Endothelial cell of umbilical vein (primary cell): ENCODE measurements around the gene KLK8. TPM values are rescaled to one million over a fixed set of nuclear protein-coding genes. Genes with fewer than 3 reads are reported as not detected.

Source experiments
- BruUV-seq: library from RNA; stranded (reverse); fragments of 400-500 nt; replicated peaks from 2 replicates; lab custom pipeline; 2021; lab: Mats Ljungman, UMichigan
- CTCF ChIA-PET: fragments of 300-600, 350-600 bp; sonication (Branson Sonifier 250); formaldehyde crosslinking; loops from one replicate; lab custom pipeline; 2021; ENCODE audit warnings: antibody characterized with exemption, inconsistent platforms; lab: Charles Lee
- POLR2A ChIA-PET: fragments of 300-600, 350-600 bp; sonication (Branson Sonifier 250); formaldehyde crosslinking; loops from one replicate; lab custom pipeline; 2021; ENCODE audit warnings: antibody characterized with exemption, inconsistent platforms; lab: Charles Lee
- DNase-seq: peaks from one replicate; pipeline ENCODE4 v3.0.0-alpha.2; 2011; ENCODE audit warnings: low read depth, low spot score
- FAIRE-seq: peaks from 2 replicates; lab custom pipeline; 2011; peaks lifted over from hg19 to GRCh38; lab: Jason Lieb, UNC
- H2AFZ ChIP-seq: 2 replicates; pipeline ENCODE4 v1.6.0; 2012; ENCODE audit warnings: low read depth, low read length, control low read depth, inconsistent platforms
- H3K27ac ChIP-seq: 2 replicates; pipeline ENCODE4 v1.5.1; 2011; ENCODE audit warnings: low read depth, mild to moderate bottlenecking, control low read depth, low read length, moderate library complexity; ENCODE audit not compliant: insufficient read depth
- H3K27me3 ChIP-seq, 2 experiments: 2 replicates each; pipeline versions ENCODE4 v1.6.0 to v1.6.1; 2011; ENCODE audit warnings: low read length in 2 of 2, mixed read lengths in 1 of 2; ENCODE audit not compliant: control insufficient read depth in 2 of 2, insufficient read depth in 2 of 2
- H3K36me3 ChIP-seq, 2 experiments: 2 replicates in 1 of 2; 3 replicates in 1 of 2; pipeline ENCODE4 v1.5.1; 2011; ENCODE audit warnings: low read length in 2 of 2, mild to moderate bottlenecking in 1 of 2, moderate library complexity in 1 of 2; ENCODE audit not compliant: control insufficient read depth in 2 of 2, insufficient read depth in 2 of 2; ENCODE audit errors: extremely low read depth in 1 of 2
- H3K4me1 ChIP-seq: 3 replicates; pipeline ENCODE4 v1.5.1; 2011; ENCODE audit warnings: mild to moderate bottlenecking, low read length; ENCODE audit not compliant: control insufficient read depth, insufficient read depth; ENCODE audit errors: extremely low read depth
- H3K4me2 ChIP-seq: 2 replicates; pipeline ENCODE4 v1.6.1; 2011; ENCODE audit warnings: low read length, control low read depth, mixed read lengths; ENCODE audit not compliant: insufficient read depth
- H3K4me3 ChIP-seq, 3 experiments: fragments of 200-600 bp in 1 of 3; sonication (generic), shearing (Covaris generic) in 1 of 3; replicated peaks in 1 of 3; 2 replicates each; pipeline ENCODE4 v1.5.1; 2011 to 2016; ENCODE audit warnings: control low read depth in 3 of 3, low read length in 3 of 3, mild to moderate bottlenecking in 2 of 3, inconsistent platforms in 1 of 3, low read depth in 1 of 3, moderate library complexity in 1 of 3; ENCODE audit not compliant: insufficient read depth in 1 of 3
- H3K79me2 ChIP-seq: 2 replicates; pipeline ENCODE4 v1.6.0; 2012; ENCODE audit warnings: low read length, inconsistent platforms; ENCODE audit not compliant: control insufficient read depth, insufficient read depth
- H3K9ac ChIP-seq: replicated peaks from 2 replicates; pipeline ENCODE3; 2011; ENCODE audit warnings: low read length, control low read depth; ENCODE audit not compliant: insufficient read depth; ENCODE audit errors: extremely low read depth
- H3K9me1 ChIP-seq: replicated peaks from 3 replicates; pipeline ENCODE4 v1.6.0; 2011; ENCODE audit warnings: mild to moderate bottlenecking, low read length; ENCODE audit not compliant: control insufficient read depth, insufficient read depth; ENCODE audit errors: extremely low read depth
- H3K9me3 ChIP-seq: replicated peaks from 2 replicates; pipeline ENCODE4 v1.5.1; 2012; ENCODE audit warnings: low read length, inconsistent platforms; ENCODE audit not compliant: control insufficient read depth, insufficient read depth
- H4K20me1 ChIP-seq: replicated peaks from 2 replicates; pipeline ENCODE3; 2011; ENCODE audit warnings: mild to moderate bottlenecking, low read length; ENCODE audit not compliant: control insufficient read depth, insufficient read depth; ENCODE audit errors: extremely low read depth
- CTCF ChIP-seq, 2 donors: IDR thresholded peaks; 1 replicate in 1 of 2; 2 replicates in 1 of 2; pipeline ENCODE4 v1.5.1; 2011; ENCODE audit warnings: low read length in 2 of 2, mild to moderate bottlenecking in 2 of 2, moderate library complexity in 2 of 2, control low read depth in 1 of 2, inconsistent platforms in 1 of 2, low read depth in 1 of 2; ENCODE audit not compliant: insufficient read depth in 1 of 2; ENCODE audit errors: extremely low read depth in 1 of 2
- EZH2 ChIP-seq: IDR thresholded peaks from 2 replicates; pipeline ENCODE4 v1.6.1; 2012; ENCODE audit warnings: borderline replicate concordance, low read depth, mild to moderate bottlenecking, moderate library complexity, low read length, inconsistent platforms; ENCODE audit not compliant: severe bottlenecking
- FOS ChIP-seq: IDR thresholded peaks from 2 replicates; pipeline ENCODE4 v1.6.1; 2011; ENCODE audit warnings: mild to moderate bottlenecking, low read length, moderate library complexity, borderline replicate concordance; ENCODE audit not compliant: insufficient read depth
- GATA2 ChIP-seq: IDR thresholded peaks from 2 replicates; pipeline ENCODE4 v1.7.0; 2011; ENCODE audit warnings: low read depth, mild to moderate bottlenecking, moderate library complexity, mixed read lengths, low read length; ENCODE audit not compliant: insufficient read length, insufficient read depth
- JUN ChIP-seq: IDR thresholded peaks from 2 replicates; pipeline ENCODE4 v1.6.1; 2011; ENCODE audit warnings: borderline replicate concordance, low read depth; ENCODE audit not compliant: insufficient read length, insufficient read depth
- MYC ChIP-seq: IDR thresholded peaks from one replicate; pipeline ENCODE4 v1.6.1; 2011; ENCODE audit warnings: mild to moderate bottlenecking, low read depth, low read length
- POLR2A ChIP-seq: IDR thresholded peaks from 2 replicates; pipeline ENCODE4 v1.6.1; 2012; ENCODE audit warnings: low read depth, mild to moderate bottlenecking, control low read depth, low read length
- POLR2AphosphoS5 ChIP-seq: IDR thresholded peaks from 2 replicates; pipeline ENCODE4 v1.6.1; 2012; ENCODE audit warnings: low read depth, mild to moderate bottlenecking, control low read depth, low read length, moderate library complexity; ENCODE audit not compliant: insufficient read depth
- dilution Hi-C: fragments of 300-500 bp; cut with MboI; formaldehyde crosslinking; loops from one replicate; pipeline ENCODE4 v1.15.0; 2019; ENCODE audit warnings: low sequenced_read_pairs; ENCODE audit not compliant: extremely low pct_ligation_motif_present
- intact Hi-C: fragments of 100-400 bp; cut with micrococcal nuclease; formaldehyde crosslinking; loops from one replicate; pipeline ENCODE4 v1.10.0; 2022
- polyA plus RNA-seq, 4 experiments: library from polyadenylated mRNA; depleted of rRNA in 3 of 4; stranded (reverse) in 3 of 4; unstranded in 1 of 4; fragments of >200 nt; gene quantifications; 2 replicates each; pipeline versions ENCODE4 v1.2.1 to v1.2.3, GENCODE V29; 2011 to 2012; ENCODE audit warnings: missing spikeins in 1 of 4
- total RNA-seq: library from RNA; stranded (reverse); gene quantifications from 2 replicates; pipeline ENCODE4 v1.2.3, GENCODE V29; 2021
- TF ChIP-seq, protein P1 (sequence below): IDR thresholded peaks from 2 replicates; pipeline ENCODE4 v1.6.1; 2011; ENCODE audit not compliant: insufficient read depth, insufficient read length

KLK8 gene
- total and polyA plus RNA-seq, 2 donors (not counting 3 experiments of a cell fraction or from before 2014, with no cell fraction given) = not detected

DNA sequence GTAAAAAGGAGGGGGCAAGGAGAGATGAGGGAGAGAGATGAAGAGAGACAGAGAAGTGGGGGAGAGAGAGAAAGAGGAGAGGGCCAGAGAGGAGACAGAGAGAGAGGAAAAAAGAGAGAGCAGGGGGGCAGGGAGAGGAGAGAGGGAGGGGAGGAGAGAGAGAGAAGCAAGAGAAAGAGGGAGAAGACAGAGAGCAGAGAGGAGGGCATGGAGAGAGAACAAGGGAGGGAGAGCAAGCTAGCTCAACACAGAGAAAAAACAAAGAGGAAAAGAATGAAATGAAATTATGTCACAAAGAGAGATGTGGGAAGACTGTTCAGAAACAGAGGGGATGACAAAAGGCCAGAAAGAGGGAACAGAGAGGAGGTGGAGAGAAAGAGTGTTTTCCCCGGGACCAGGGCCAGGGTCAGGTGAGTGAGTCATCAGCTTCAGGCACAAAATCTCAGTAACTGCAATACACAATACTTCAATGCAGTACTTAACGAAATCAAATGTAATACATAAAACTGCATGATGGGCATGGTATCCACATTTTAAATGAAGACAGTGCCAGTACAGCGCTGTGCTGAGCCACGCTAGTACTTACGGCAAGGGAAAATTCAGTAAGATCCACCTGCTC lies 22.5 kb downstream of the KLK8 start:
- H3K27ac ChIP-seq = no peak overlapping the region
- TF ChIP-seq MYC (no peak), GATA2 (no peak), JUN (no peak), POLR2AphosphoS5 (no peak), FOS (no peak), POLR2A (no peak), EZH2 (no peak), CTCF (IDR thresholded peaks at IDR 0.05; ENCODE audit: extremely low read depth in 1 of 2, insufficient read depth in 1 of 2, low read depth in 1 of 2, low read length in 2 of 2) (no peak)
- TF ChIP-seq, protein P1, sequence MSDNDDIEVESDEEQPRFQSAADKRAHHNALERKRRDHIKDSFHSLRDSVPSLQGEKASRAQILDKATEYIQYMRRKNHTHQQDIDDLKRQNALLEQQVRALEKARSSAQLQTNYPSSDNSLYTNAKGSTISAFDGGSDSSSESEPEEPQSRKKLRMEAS = no peak
- intact Hi-C loops (no loop called here), dilution Hi-C loops (no loop called here)
- H2AFZ ChIP-seq = no peak overlapping the region
- H3K79me2 ChIP-seq = no peaks in the 10 kb centered on the region
- H3K4me1 ChIP-seq = no peaks in the 10 kb centered on the region
- no peak for FAIRE-seq
- POLR2A ChIA-PET = no interaction called here
- H3K9me3 ChIP-seq = no peaks in the 10 kb centered on the region
- CTCF ChIA-PET = no interaction called here
- no peaks in the 10 kb centered on the region for H3K27me3 ChIP-seq
- H3K4me2 ChIP-seq = no peak overlapping the region
- no peak overlapping the region for H3K4me3 ChIP-seq
- no peak for DNase-seq
- no peaks in the 10 kb centered on the region for H3K9me1 ChIP-seq
- H4K20me1 ChIP-seq = no peaks in the 10 kb centered on the region
- no TSS peak for BruUV-seq
- no peaks in the 10 kb centered on the region for H3K36me3 ChIP-seq
- H3K9ac ChIP-seq = no peak overlapping the region
